ENCODE measurements around the gene IL1B.

IL1B gene

DNA sequence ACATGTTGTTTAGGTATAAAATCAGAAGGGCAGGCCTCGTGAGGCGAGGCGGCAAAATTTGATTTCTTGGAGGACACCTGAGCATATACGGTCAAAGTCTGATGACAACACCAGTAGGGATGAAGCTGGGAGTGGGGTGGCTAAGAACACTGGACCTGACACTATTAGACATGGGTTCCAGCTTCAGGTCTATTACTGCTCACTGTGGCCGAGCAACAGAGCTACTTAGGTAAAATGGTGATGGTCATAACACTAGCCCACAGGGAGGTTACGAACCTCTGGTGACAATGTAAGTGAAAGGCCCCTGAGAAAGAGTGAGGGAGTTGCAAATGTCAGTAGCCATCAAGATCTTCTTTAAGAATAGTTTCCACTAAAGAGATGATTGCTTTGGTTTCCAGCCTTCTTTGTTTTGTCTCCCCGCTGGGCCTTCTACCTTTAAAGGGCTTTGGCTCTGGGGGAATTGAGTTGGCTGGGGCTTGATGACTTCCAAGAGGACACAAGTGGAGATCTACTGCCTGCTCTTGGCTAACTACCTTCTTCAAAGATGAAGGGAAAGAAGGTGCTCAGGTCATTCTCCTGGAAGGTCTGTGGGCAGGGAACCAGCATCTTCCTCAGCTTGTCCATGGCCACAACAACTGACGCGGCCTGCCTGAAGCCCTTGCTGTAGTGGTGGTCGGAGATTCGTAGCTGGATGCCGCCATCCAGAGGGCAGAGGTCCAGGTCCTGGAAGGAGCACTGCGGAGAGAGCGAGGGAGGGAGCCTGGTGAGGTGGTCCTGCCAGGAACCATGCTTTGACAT is 3.5 kb downstream of the IL1B start:
- Histone ChIP-seq H3K36me3 (ENCODE audit: control insufficient read depth, insufficient read depth, low read length) (no peaks in the 10 kb centered on the region), H3K27me3 (ENCODE audit: insufficient read depth, low read length, poor library complexity) (no peaks in the 10 kb centered on the region), H2AK5ac (ENCODE audit: low read length) (no peak overlapping the region), H3K79me2 (ENCODE audit: control insufficient read depth, insufficient read depth, low read length) (no peaks in the 10 kb centered on the region), H2BK15ac (replicated peaks; ENCODE audit: low read depth) (no peak overlapping the region), H3K4me3 (ENCODE audit: low read length) (no peak overlapping the region), H4K8ac (ENCODE audit: low read depth, low read length) (no peak overlapping the region), H3K4me2 (ENCODE audit: low read length) (no peak overlapping the region), H3K27ac (ENCODE audit: low read depth, low read length) (no peak overlapping the region), H3K18ac (ENCODE audit: low read length) (no peak overlapping the region), H3K56ac (ENCODE audit: low read length) (no peak overlapping the region), H3K4me1 (ENCODE audit: control insufficient read depth, low read depth, low read length) (no peaks in the 10 kb centered on the region), H2BK120ac (ENCODE audit: low read depth, low read length) (no peak overlapping the region), H3K4ac (ENCODE audit: low read depth, low read length) (no peak overlapping the region), H4K5ac (ENCODE audit: low read length) (no peak overlapping the region), H3K79me1 (ENCODE audit: low read length) (no peaks in the 10 kb centered on the region), H3K23ac (ENCODE audit: low read length) (no peak overlapping the region), H3K9ac (ENCODE audit: low read length) (no peak overlapping the region), H2BK5ac (ENCODE audit: low read length) (no peak overlapping the region)
- no peak for DNase-seq
- WGBS (ENCODE audit: extremely low coverage, insufficient coverage, low lambda C conversion rate), result no CpG with 5 or more reads among the region's 14 CpGs

- Histone ChIP-seq H3K4ac (ENCODE audit: low read depth, low read length) (no peak overlapping the region), H3K36me3 (ENCODE audit: control insufficient read depth, insufficient read depth, low read length) (no peaks in the 10 kb centered on the region), H3K27ac (ENCODE audit: low read depth, low read length) (no peak overlapping the region), H2BK15ac (replicated peaks; ENCODE audit: low read depth) (no peak overlapping the region), H4K8ac (ENCODE audit: low read depth, low read length) (no peak overlapping the region), H3K79me2 (ENCODE audit: control insufficient read depth, insufficient read depth, low read length) (no peaks in the 10 kb centered on the region), H3K18ac (ENCODE audit: low read length) (no peak overlapping the region), H3K9ac (ENCODE audit: low read length) (no peak overlapping the region), H2BK5ac (ENCODE audit: low read length) (no peak overlapping the region), H4K5ac (ENCODE audit: low read length) (no peak overlapping the region), H2AK5ac (ENCODE audit: low read length) (no peak overlapping the region), H3K4me2 (ENCODE audit: low read length) (no peak overlapping the region), H3K4me3 (ENCODE audit: low read length) (no peak overlapping the region), H2BK120ac (ENCODE audit: low read depth, low read length) (no peak overlapping the region), H3K56ac (ENCODE audit: low read length) (no peak overlapping the region), H3K23ac (ENCODE audit: low read length) (no peak overlapping the region), H3K27me3 (ENCODE audit: insufficient read depth, low read length, poor library complexity) (no peaks in the 10 kb centered on the region), H3K79me1 (ENCODE audit: low read length) (no peaks in the 10 kb centered on the region), H3K4me1 (ENCODE audit: control insufficient read depth, low read depth, low read length) (no peaks in the 10 kb centered on the region)
- no peak for DNase-seq
- no CpG with 5 or more reads among the region's 15 CpGs for WGBS (ENCODE audit: extremely low coverage, insufficient coverage, low lambda C conversion rate)
Measured at GRCh38 chr2:112831946-112832840, 4.4 kb downstream of the IL1B start.

- DNase-seq, result no peak
- Histone ChIP-seq H4K8ac (ENCODE audit: low read depth, low read length) (no peak overlapping the region), H3K56ac (ENCODE audit: low read length) (no peak overlapping the region), H2BK5ac (ENCODE audit: low read length) (no peak overlapping the region), H3K79me1 (ENCODE audit: low read length) (no peaks in the 10 kb centered on the region), H3K4me3 (ENCODE audit: low read length) (no peak overlapping the region), H3K36me3 (ENCODE audit: control insufficient read depth, insufficient read depth, low read length) (no peaks in the 10 kb centered on the region), H3K79me2 (ENCODE audit: control insufficient read depth, insufficient read depth, low read length) (no peaks in the 10 kb centered on the region), H2BK120ac (ENCODE audit: low read depth, low read length) (no peak overlapping the region), H3K4me2 (ENCODE audit: low read length) (no peak overlapping the region), H3K27ac (ENCODE audit: low read depth, low read length) (no peak overlapping the region), H2BK15ac (replicated peaks; ENCODE audit: low read depth) (no peak overlapping the region), H4K5ac (ENCODE audit: low read length) (no peak overlapping the region), H2AK5ac (ENCODE audit: low read length) (no peak overlapping the region), H3K23ac (ENCODE audit: low read length) (no peak overlapping the region), H3K4ac (ENCODE audit: low read depth, low read length) (no peak overlapping the region), H3K27me3 (ENCODE audit: insufficient read depth, low read length, poor library complexity) (no peaks in the 10 kb centered on the region), H3K4me1 (ENCODE audit: control insufficient read depth, low read depth, low read length) (no peaks in the 10 kb centered on the region), H3K18ac (ENCODE audit: low read length) (no peak overlapping the region), H3K9ac (ENCODE audit: low read length) (no peak overlapping the region)
- no CpG with 5 or more reads among the region's 2 CpGs for WGBS (ENCODE audit: extremely low coverage, insufficient coverage, low lambda C conversion rate)
Measured at GRCh38 chr2:112831513-112831845, 5.1 kb downstream of the IL1B start.

- Histone ChIP-seq H3K4me2 (ENCODE audit: low read length) (no peak overlapping the region), H3K27ac (ENCODE audit: low read depth, low read length) (no peak overlapping the region), H4K8ac (ENCODE audit: low read depth, low read length) (no peak overlapping the region), H4K5ac (ENCODE audit: low read length) (no peak overlapping the region), H2AK5ac (ENCODE audit: low read length) (no peak overlapping the region), H3K18ac (ENCODE audit: low read length) (no peak overlapping the region), H3K36me3 (ENCODE audit: control insufficient read depth, insufficient read depth, low read length) (no peaks in the 10 kb centered on the region), H3K79me2 (ENCODE audit: control insufficient read depth, insufficient read depth, low read length) (no peaks in the 10 kb centered on the region), H3K4me3 (ENCODE audit: low read length) (no peak overlapping the region), H2BK15ac (replicated peaks; ENCODE audit: low read depth) (no peak overlapping the region), H2BK120ac (ENCODE audit: low read depth, low read length) (no peak overlapping the region), H3K9ac (ENCODE audit: low read length) (no peak overlapping the region), H3K23ac (ENCODE audit: low read length) (no peak overlapping the region), H3K56ac (ENCODE audit: low read length) (no peak overlapping the region), H2BK5ac (ENCODE audit: low read length) (no peak overlapping the region), H3K27me3 (ENCODE audit: insufficient read depth, low read length, poor library complexity) (no peaks in the 10 kb centered on the region), H3K79me1 (ENCODE audit: low read length) (no peaks in the 10 kb centered on the region), H3K4ac (ENCODE audit: low read depth, low read length) (no peak overlapping the region), H3K4me1 (ENCODE audit: control insufficient read depth, low read depth, low read length) (no peaks in the 10 kb centered on the region)
- DNase-seq, result no peak
- WGBS (ENCODE audit: extremely low coverage, insufficient coverage, low lambda C conversion rate), result no CpG with 5 or more reads among the region's 5 CpGs
Measured at GRCh38 chr2:112830682-112831512, 5.7 kb downstream of the IL1B start.

- no peak overlapping the region for H2BK5ac ChIP-seq (ENCODE audit: low read length)
- H4K8ac ChIP-seq (ENCODE audit: low read depth, low read length), result no peak overlapping the region
- no peak overlapping the region for H2BK120ac ChIP-seq (ENCODE audit: low read depth, low read length)
- no peak overlapping the region for H3K4me3 ChIP-seq (ENCODE audit: low read length)
- no peak overlapping the region for H3K4me2 ChIP-seq (ENCODE audit: low read length)
- no peak for DNase-seq
- H3K4ac ChIP-seq (ENCODE audit: low read depth, low read length), result no peak overlapping the region
- no CpG with 5 or more reads among the region's 10 CpGs for WGBS (ENCODE audit: extremely low coverage, insufficient coverage, low lambda C conversion rate)
- H3K4me1 ChIP-seq (ENCODE audit: control insufficient read depth, low read depth, low read length), result no peaks in the 10 kb centered on the region
- H3K79me1 ChIP-seq (ENCODE audit: low read length), result no peaks in the 10 kb centered on the region
- H3K23ac ChIP-seq (ENCODE audit: low read length), result no peak overlapping the region
- H3K56ac ChIP-seq (ENCODE audit: low read length), result no peak overlapping the region
- H3K79me2 ChIP-seq (ENCODE audit: control insufficient read depth, insufficient read depth, low read length), result no peaks in the 10 kb centered on the region
- H3K27me3 ChIP-seq (ENCODE audit: insufficient read depth, low read length, poor library complexity), result no peaks in the 10 kb centered on the region
- no peak overlapping the region for H3K18ac ChIP-seq (ENCODE audit: low read length)
- no peak overlapping the region for H2AK5ac ChIP-seq (ENCODE audit: low read length)
- no peak overlapping the region for H3K9ac ChIP-seq (ENCODE audit: low read length)
- H4K5ac ChIP-seq (ENCODE audit: low read length), result no peak overlapping the region
- H2BK15ac ChIP-seq (replicated peaks; ENCODE audit: low read depth), result no peak overlapping the region
- H3K27ac ChIP-seq (ENCODE audit: low read depth, low read length), result no peak overlapping the region
- no peaks in the 10 kb centered on the region for H3K36me3 ChIP-seq (ENCODE audit: control insufficient read depth, insufficient read depth, low read length)
Measured at GRCh38 chr2:112829961-112830681, 6.5 kb downstream of the IL1B start.
